GM18505 (cell line): ENCODE measurements around the gene CDCA4.

Source experiments
- ATAC-seq: cut with Tn5 transposase; IDR thresholded peaks from one replicate; pipeline ENCODE4 v1.9.1; 2021; ENCODE audit not compliant: unreplicated experiment
- POLR2A ChIP-seq: IDR thresholded peaks from 4 replicates; pipeline ENCODE4 v1.6.1; 2011; ENCODE audit warnings: borderline replicate concordance; ENCODE audit not compliant: insufficient read depth, insufficient read length; ENCODE audit errors: extremely low read depth

Gene CDCA4

DNA sequence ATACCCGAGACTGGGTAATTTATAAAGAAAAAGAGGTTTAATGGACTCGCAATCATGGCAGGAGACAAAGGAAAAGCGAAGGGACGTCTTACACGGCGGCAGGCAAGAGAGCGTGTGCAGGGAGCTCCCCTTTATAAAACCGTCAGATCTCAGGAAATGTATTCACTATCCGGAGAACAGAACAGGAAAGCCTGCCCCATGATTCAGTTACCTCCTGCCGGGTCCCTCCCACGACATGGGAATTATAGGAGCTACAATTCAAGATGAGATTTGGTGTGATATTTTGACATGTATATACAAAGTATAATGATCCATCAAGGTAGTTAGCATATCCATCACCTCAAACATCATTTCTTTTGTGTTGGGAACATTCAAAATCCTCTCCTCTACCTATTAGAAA is 2.3 kb upstream of the CDCA4 start:
- no peak for TF ChIP-seq POLR2A
- ATAC-seq = no peak

DNA sequence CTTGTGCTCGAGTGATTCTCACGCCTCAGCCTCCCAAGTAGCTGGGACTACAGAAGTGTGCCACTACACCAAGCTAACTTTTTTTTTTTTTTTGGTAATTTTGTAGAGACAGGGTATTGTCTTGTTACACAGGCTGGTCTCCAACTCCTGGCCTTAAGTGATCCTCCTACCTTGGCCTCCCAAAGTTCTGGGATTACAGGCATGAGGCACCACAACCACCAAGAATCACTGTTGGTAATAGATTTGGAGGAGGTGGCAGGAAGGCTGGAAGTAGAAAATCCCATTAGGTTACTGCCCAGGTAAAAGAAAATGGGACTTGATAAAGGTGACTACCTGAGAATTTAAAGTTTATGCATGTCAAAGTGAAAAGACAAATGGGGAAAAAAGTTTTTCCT is 1.4 kb upstream of the CDCA4 start:
- TF ChIP-seq POLR2A = no peak
- no peak for ATAC-seq

DNA sequence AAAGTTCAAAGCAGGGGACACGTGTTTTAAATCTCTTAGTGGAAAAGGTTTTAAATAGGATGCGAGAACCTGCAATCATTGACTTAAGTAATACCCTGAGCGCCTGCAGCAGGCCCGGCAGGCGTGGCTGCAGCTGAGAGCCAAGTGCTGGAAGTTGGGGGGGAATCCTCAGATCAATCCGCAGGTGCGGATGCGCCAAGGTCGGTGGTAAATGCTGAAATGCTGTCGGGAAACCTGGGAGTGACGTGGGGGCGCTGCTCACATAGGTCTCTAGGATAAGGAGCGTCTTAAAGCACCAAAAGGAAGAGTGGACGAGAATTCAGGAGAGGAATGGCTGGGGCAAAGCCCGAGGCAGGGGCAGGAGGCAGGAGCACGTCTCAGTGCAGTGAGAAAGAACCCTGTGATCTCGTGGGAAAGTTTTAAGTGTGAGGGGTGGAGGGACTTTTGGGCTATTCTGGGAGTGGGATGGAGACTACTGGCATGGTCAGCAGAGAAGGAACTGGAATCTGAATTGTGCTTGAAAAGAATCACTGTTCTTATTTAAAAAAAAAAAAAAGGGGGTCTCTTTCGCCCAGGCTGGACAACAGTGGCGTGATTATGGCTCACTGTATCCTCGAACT is 883 bp upstream of the CDCA4 start:
- no peak for TF ChIP-seq POLR2A
- no peak for ATAC-seq

DNA sequence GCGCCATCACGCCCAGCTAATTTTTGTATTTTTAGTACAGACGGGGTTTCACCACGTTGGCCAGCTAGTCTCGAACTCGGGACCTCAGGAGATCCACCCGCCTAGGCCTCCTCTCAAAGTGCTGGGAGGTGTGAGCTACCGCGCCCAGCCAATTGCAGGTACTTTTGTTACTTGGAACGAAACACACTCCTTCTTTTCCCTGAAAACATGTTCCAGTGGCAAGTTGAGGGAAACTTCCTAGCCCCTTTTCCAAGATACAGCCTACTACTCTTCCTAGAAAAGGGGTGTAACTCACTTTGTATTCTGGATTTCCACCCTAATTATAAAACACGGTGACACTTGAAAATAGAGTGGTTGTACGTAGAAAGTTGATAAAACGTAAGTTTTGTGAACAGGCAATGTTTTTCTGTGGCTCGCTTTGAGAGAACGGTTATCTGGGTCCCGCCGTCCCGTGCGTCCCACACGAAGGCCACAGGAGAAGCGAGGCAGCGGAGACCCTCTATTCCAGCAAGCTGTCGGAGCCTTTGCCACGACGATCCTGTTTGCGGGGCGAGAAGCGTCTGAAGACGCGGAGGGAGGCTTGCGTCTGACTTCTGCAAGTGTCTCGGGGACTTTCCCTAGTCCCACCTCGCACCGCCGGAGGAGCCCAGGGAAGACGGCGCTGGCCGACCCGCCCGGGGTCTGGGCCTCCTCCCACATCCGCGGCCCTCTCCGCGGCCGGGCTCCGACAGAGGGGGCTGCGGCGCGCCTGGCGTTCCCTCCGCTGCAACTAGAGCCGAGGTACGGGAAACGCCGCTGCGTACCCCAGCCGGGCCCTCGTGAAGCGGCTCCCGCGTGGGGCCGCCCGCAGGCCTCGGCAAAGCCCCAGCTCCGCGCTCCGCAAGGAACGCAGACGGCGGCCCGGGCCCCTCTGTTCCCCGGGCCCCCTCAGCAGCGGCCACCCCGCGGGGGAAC is 745 bp downstream of the CDCA4 start:
- no peak for TF ChIP-seq POLR2A
- peak; percentile 29 for ATAC-seq

DNA sequence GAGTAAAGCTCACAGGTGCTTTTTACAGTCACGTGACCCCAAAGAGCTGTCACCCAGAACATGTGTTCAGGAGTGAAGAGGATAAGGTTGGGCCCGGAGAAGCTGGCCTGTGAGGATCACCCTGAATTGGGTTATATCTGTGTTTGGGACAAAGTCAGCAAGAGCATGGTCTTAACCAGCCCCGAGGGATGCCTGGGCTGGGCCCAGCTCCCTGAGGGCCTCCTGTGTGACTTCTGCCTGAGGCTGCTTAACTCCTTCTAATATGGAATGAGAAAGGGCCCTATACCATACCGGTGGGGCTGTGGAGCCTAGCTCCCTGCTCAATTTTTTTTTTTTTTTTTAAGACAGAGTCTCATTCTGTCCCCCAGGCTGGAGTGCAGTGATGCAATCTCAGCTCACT is 2.5 kb downstream of the CDCA4 start:
- no peak for ATAC-seq
- no peak for TF ChIP-seq POLR2A

DNA sequence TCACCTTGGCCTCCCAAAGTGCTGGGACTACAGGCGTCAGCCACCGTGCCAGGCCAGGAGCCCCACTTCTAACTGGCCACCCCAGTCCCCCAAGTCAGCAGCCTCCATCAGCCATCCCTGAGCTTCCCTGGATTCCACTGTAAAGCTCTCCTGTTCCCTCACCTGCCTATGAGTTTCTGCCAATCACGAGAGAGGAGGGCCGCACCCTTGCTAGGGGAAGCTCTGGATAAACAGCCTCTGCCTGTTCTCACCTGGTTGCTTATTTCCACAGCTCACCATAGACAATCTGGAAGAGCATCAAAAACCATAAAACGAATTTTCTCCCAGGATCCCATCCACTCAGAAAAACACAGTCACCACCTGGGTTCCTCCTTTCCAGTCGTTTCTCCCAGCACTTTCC is 5.0 kb downstream of the CDCA4 start:
- ATAC-seq = no peak
- no peak for TF ChIP-seq POLR2A

DNA sequence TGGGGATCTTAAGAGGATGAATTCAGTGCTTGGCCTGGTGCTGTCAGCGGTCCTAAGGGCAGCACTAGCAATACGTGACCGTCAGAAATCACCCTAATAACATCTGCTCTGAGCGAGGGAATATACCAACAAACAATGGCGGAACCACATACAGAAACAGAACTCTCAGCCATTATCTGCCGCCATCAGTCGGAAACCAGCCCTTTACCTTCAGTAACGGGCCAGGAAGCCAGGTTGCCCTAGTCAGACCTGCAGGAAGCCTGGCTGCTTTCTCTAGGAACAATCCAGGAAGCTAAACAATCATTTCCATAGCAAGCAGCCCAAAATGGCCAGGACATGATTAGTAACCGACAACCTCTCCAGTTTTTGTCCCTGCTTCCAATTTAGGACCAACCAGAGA is 5.6 kb downstream of the CDCA4 start:
- no peak for ATAC-seq
- TF ChIP-seq POLR2A = no peak

DNA sequence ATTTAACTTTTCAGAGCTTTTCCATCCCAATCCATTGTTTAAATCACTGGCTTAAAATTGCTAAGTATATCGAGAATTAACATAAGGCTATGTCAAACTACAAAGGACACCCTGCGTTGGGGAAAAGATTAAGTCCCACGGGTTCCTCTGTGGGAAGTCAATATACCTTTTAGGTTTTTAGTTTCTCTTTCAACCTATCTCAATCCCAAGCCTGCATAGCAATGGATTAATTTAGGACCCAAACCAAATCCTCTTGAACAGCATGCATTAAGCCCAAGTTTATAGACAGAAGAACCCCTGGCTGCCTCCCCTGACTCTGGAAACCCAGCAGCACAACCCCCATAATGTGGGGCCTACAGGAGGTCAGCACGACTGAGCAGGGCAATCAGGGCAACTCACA is 6.3 kb downstream of the CDCA4 start:
- no peak for TF ChIP-seq POLR2A
- ATAC-seq = no peak

DNA sequence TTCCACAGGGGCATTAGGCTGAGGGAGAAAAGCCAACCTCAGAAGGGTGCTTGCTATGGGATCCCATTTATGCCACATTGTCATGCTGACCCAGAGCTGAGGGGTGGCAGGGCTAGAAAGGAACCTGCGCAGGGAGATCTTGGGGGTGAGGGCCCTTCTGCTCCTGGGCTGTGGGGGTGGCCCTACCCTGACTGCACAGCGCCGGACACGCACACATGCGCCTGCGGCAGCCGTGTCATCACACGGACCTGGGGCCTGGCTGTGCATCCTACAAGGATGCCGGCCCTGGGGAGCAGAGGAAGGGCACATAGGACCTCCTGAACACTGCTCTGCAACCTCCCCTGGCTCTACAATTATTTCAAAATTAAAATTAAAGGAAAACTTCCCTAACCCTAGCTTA is 6.9 kb downstream of the CDCA4 start:
- no peak for ATAC-seq
- TF ChIP-seq POLR2A = no peak

DNA sequence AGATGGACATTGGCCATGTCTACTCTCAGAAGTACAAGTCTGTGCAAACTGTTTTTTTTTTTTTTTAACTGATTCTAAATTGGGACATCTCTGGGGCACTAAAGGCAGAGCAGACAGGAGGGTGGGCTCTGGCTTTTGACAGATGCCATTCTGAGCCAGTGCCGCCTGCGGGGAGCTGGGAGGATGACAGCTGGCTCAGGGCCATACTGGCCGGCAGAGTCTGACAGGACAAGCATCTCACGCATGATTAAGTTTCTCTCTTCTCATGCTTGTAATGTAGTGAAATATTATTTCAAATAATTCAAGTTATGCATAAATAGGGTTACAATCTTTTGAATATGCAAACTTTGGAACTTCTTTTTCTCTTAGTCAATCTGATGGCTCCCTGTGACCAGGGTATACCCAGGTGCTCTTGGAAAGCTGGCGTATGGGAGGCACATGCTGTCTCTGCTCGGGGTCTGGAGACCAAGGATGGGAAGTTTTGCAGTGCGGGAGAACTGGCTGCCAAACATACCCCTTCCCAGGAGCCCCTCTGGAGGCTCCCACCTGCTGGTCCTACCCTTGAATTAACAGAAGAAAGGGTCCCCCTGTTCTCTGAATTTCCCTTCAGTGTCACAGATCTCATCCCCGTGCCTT is 7.6 kb downstream of the CDCA4 start:
- TF ChIP-seq POLR2A = no peak
- ATAC-seq = no peak

DNA sequence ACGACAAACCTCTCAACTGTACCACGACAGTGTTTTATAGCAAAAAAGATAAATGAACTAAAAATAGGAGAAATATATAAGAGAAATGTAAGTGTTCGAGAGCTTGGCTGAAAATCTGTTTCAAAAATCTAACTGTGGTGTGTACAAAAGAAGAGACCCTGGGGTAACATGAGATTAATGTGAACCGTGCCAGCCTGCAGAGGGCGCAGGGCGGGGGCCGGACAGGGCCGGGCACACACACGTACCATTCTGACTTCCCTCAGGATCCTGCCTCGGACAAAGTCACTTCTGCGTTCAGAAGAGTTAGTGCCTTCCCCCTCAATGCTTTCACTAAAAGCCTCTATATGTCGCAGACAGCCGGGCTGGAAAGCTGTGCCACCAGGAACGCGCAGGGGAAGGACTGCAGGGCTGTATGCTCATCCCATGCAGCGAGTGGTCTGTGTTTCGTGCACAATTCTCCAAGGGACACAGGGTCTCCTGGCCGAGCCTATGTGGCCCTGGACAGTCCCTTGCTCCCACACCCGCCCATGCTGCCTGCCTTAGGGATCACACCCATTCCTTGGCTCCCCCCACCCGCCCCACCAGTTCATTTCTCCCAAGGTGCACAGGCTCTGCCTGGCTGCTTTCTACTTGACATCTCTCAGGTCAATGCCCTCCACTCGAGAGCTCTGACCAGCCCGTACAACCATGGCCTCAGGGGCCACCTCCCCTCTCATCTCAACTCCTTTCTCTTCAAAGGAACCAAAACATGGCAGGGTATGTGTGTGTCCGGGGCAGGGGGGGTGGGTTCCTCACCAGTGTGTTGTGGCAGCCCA is 8.5 kb downstream of the CDCA4 start:
- TF ChIP-seq POLR2A = peak; percentile 15
- no peak for ATAC-seq

DNA sequence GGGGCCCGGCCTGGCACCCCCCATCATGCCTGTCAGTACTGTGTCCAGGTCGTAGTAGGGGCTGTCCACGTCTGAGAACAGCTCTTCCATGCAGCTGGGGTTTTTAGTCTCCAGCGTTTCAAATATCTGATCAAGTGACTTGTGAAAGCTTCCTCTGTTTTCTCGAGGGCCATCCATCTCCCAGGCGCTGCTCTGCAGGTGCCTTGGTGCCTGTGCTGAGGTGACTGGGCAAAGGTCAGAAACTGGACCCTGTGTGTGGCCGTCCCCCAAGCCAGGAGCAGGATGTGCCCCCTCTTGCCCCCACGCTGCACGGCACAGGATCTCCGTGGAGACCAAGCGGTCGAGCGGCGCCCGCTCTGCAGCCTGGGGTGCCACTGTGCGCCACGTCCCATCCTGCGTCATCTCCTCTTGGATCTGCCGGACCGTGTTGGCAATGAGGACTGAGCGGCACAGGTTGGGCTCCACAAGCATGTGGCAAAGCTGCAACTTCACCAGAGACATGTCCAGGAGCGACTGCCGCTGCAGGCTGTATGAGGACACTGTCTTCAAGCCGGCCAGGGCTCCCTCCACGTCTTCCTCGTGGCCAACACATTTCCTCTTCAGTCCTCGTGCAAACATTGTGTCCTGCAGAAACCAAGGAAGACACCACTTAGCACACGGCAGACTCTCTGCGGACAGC is 9.4 kb downstream of the CDCA4 start:
- ATAC-seq = no peak
- no peak for TF ChIP-seq POLR2A
